Right lung (tissue), 5 donors: Measurements from ENCODE around the gene DPP10. TPM values are rescaled to one million over a fixed set of nuclear protein-coding genes. Genes with fewer than 3 reads are reported as not detected.
"Not testable (repeated sequence)": the region's sequence is repeated elsewhere in the genome, so short reads cannot be mapped to it uniquely, and the experiment has no call there.

Source experiments
- DNase-seq, 2 donors: peaks; one replicate each; pipeline ENCODE4 v3.0.0-alpha.2; 2013
- polyA plus RNA-seq, 5 donors: library from polyadenylated mRNA; unstranded; fragments of 120-200 nt; gene quantifications; one replicate each; pipeline versions ENCODE4 v1.2.1 to v1.2.3, GENCODE V29; 2013; ENCODE audit warnings: inconsistent platforms in 1 of 5, low replicate concordance in 1 of 5; ENCODE audit not compliant: insufficient read length in 5 of 5, insufficient read depth in 1 of 5

DPP10 gene
- polyA plus RNA-seq, 5 donors = 3.5 to 9.8 (median 5.0) TPM

GRCh38 chr2:114717049-114717448 lies 274.6 kb downstream of the DPP10 start:
- DNase-seq = no peak

- DNase-seq = peak; percentile 17 to 27
Measured at GRCh38 chr2:114724454-114724853, 282.0 kb downstream of the DPP10 start.

GRCh38 chr2:114727012-114727411 lies 284.6 kb downstream of the DPP10 start:
- no peak for DNase-seq

GRCh38 chr2:114728372-114728771 lies 285.9 kb downstream of the DPP10 start:
- DNase-seq = no peak

GRCh38 chr2:114729026-114729425 lies 286.6 kb downstream of the DPP10 start:
- DNase-seq = peak; percentile 15 to 24

GRCh38 chr2:114735126-114735525 lies 292.7 kb downstream of the DPP10 start:
- DNase-seq = no peak

GRCh38 chr2:114742245-114742644 lies 299.8 kb downstream of the DPP10 start:
- peak in 1 of 2 donors; percentile 20 for DNase-seq

- DNase-seq = no peak
Measured at GRCh38 chr2:114745700-114746099, 303.3 kb downstream of the DPP10 start.

GRCh38 chr2:114748175-114748574 lies 305.7 kb downstream of the DPP10 start:
- not testable (repeated sequence) for DNase-seq

- DNase-seq = no peak
Measured at GRCh38 chr2:114752425-114752824, 310.0 kb downstream of the DPP10 start.

GRCh38 chr2:114753145-114753544 lies 310.7 kb downstream of the DPP10 start:
- no peak for DNase-seq

- DNase-seq = no peak
Measured at GRCh38 chr2:114754907-114755563, 312.6 kb downstream of the DPP10 start.

GRCh38 chr2:114762376-114762775 lies 319.9 kb downstream of the DPP10 start:
- DNase-seq = no peak

GRCh38 chr2:114762986-114763385 lies 320.5 kb downstream of the DPP10 start:
- no peak for DNase-seq

- DNase-seq = no peak
Measured at GRCh38 chr2:114769110-114769509, 326.7 kb downstream of the DPP10 start.

- DNase-seq = no peak
Measured at GRCh38 chr2:114769991-114770390, 327.6 kb downstream of the DPP10 start.

- DNase-seq = no peak
Measured at GRCh38 chr2:114784046-114784445, 341.6 kb downstream of the DPP10 start.

GRCh38 chr2:114784890-114785583 lies 342.6 kb downstream of the DPP10 start:
- DNase-seq = no peak

GRCh38 chr2:114786901-114787300 lies 344.5 kb downstream of the DPP10 start:
- DNase-seq = no peak

- no peak for DNase-seq
Measured at GRCh38 chr2:114787486-114787885, 345.0 kb downstream of the DPP10 start.

- DNase-seq = no peak
Measured at GRCh38 chr2:114789989-114790388, 347.5 kb downstream of the DPP10 start.

- no peak for DNase-seq
Measured at GRCh38 chr2:114797540-114797939, 355.1 kb downstream of the DPP10 start.

GRCh38 chr2:114797942-114798341 lies 355.5 kb downstream of the DPP10 start:
- no peak for DNase-seq

- DNase-seq = no peak
Measured at GRCh38 chr2:114800371-114800770, 357.9 kb downstream of the DPP10 start.
